Measurements from ENCODE around the gene ATP6AP1. TPM values are rescaled to one million over a fixed set of nuclear protein-coding genes. Genes with fewer than 3 reads are reported as not detected.
A peak's percentile ranks its signal among the peaks of the same experiment; 100 is the strongest.

Gene ATP6AP1
- total and polyA plus RNA-seq, 2 experiments from 2014 or later, result 37.7 to 52.1 TPM

DNA sequence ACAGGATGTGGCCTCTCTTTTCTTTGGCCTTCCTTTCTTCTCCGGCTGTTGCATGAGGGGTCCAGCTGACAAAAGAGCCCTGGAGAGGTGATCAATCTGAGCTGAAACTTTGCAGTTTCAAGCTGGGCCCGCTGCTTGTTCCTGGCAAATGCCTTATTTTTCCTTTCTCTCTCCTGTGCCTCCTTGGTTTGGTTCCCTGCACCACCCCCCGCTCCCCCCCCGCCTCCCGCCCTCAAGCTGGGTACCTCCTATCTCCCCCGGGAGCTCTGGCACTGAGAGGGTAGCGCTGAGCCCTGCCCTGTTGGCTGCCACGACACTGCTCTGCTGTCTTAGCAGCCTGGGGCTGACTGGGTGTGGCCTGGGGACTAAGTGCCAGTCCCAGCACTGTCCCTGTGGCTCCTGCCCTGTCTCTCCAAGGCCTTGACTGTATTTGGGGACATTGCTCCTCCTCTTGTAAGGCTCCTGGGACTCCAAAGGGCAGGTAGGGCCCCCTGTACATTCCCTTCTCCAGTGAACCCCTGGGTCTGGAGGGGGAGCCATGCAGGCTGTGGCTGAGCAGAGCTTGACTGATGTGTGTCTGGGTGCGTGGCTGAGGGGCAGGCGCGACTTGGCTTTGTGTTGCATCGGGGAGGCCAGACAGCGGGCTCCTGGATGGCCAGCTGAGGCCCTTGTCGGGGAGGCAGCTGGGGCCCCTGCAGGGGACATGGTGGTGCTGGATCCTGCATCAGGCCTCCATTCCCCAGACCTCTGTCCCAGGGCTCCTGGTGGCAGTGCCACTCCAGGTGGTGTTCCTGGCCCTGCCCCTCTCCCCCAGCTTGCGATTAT lies 30.7 kb downstream of the ATP6AP1 start:
- ATAC-seq (peak; percentile 47), DNase-seq (ENCODE audit: low spot score) (no peak)
- no peak overlapping the region for H3K27ac ChIP-seq (ENCODE audit: low read depth)
- Mint-ChIP-seq H3K9me3 (no peaks in the 10 kb centered on the region), H3K36me3 (ENCODE audit: low read depth) (peaks cover 13% of the 10 kb centered on the region; the same call in 2 of the 3 replicates), H3K27me3 (ENCODE audit: insufficient read depth, low read depth, poor library complexity) (peaks cover 5% of the 10 kb centered on the region), H3K4me1 (no peaks in the 10 kb centered on the region; the same call in 2 of the 3 replicates), H3K4me3 (peak overlapping the region; percentile 75), H3K27ac (no peak overlapping the region)
- no peaks in the 10 kb centered on the region for H3K9me2 ChIP-seq (ENCODE audit: insufficient read depth)
- H3K36me3 ChIP-seq (ENCODE audit: insufficient read depth), result no peaks in the 10 kb centered on the region
- peak overlapping the region; percentile 59 for H3K4me3 ChIP-seq
- peak overlapping the region; percentile 76 for H3K4me2 ChIP-seq
- H3F3A ChIP-seq (replicated peaks; ENCODE audit: low read depth), result no peaks in the 10 kb centered on the region
- no peaks in the 10 kb centered on the region for H3K4me1 ChIP-seq (ENCODE audit: insufficient read depth)
- H2AFZ ChIP-seq, result no peak overlapping the region
- H3K27me3 ChIP-seq (ENCODE audit: insufficient read depth), result no peaks in the 10 kb centered on the region; the same call in 1 of the 2 replicates
- H4K20me1 ChIP-seq (replicated peaks; ENCODE audit: insufficient read depth), result no peaks in the 10 kb centered on the region
- no peaks in the 10 kb centered on the region for H3K79me2 ChIP-seq (replicated peaks; ENCODE audit: insufficient read depth)
- TF ChIP-seq ZNF114 (CRISPR knock-in tag; IDR thresholded peaks at IDR 0.05), result no peak
- no peak for TF ChIP-seq POLR2AphosphoS5 (IDR thresholded peaks at IDR 0.05; ENCODE audit: low read depth)
- TF ChIP-seq, protein P1, sequence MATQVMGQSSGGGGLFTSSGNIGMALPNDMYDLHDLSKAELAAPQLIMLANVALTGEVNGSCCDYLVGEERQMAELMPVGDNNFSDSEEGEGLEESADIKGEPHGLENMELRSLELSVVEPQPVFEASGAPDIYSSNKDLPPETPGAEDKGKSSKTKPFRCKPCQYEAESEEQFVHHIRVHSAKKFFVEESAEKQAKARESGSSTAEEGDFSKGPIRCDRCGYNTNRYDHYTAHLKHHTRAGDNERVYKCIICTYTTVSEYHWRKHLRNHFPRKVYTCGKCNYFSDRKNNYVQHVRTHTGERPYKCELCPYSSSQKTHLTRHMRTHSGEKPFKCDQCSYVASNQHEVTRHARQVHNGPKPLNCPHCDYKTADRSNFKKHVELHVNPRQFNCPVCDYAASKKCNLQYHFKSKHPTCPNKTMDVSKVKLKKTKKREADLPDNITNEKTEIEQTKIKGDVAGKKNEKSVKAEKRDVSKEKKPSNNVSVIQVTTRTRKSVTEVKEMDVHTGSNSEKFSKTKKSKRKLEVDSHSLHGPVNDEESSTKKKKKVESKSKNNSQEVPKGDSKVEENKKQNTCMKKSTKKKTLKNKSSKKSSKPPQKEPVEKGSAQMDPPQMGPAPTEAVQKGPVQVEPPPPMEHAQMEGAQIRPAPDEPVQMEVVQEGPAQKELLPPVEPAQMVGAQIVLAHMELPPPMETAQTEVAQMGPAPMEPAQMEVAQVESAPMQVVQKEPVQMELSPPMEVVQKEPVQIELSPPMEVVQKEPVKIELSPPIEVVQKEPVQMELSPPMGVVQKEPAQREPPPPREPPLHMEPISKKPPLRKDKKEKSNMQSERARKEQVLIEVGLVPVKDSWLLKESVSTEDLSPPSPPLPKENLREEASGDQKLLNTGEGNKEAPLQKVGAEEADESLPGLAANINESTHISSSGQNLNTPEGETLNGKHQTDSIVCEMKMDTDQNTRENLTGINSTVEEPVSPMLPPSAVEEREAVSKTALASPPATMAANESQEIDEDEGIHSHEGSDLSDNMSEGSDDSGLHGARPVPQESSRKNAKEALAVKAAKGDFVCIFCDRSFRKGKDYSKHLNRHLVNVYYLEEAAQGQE (IDR thresholded peaks at IDR 0.05; ENCODE audit: unreplicated experiment), result no peak
- TF ChIP-seq, protein P2, sequence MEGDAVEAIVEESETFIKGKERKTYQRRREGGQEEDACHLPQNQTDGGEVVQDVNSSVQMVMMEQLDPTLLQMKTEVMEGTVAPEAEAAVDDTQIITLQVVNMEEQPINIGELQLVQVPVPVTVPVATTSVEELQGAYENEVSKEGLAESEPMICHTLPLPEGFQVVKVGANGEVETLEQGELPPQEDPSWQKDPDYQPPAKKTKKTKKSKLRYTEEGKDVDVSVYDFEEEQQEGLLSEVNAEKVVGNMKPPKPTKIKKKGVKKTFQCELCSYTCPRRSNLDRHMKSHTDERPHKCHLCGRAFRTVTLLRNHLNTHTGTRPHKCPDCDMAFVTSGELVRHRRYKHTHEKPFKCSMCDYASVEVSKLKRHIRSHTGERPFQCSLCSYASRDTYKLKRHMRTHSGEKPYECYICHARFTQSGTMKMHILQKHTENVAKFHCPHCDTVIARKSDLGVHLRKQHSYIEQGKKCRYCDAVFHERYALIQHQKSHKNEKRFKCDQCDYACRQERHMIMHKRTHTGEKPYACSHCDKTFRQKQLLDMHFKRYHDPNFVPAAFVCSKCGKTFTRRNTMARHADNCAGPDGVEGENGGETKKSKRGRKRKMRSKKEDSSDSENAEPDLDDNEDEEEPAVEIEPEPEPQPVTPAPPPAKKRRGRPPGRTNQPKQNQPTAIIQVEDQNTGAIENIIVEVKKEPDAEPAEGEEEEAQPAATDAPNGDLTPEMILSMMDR (conservative IDR thresholded peaks at IDR 0.05; ENCODE audit: low read depth in 2 of 2), result no peak
- TF ChIP-seq STAT1 (IDR thresholded peaks at IDR 0.05; ENCODE audit: unreplicated experiment), result no peak
- no peak for TF ChIP-seq CREB1 (CRISPR knock-in tag; IDR thresholded peaks at IDR 0.05; ENCODE audit: low read depth)
- no peak for TF ChIP-seq NANOG (IDR thresholded peaks at IDR 0.05; ENCODE audit: borderline replicate concordance)

DNA sequence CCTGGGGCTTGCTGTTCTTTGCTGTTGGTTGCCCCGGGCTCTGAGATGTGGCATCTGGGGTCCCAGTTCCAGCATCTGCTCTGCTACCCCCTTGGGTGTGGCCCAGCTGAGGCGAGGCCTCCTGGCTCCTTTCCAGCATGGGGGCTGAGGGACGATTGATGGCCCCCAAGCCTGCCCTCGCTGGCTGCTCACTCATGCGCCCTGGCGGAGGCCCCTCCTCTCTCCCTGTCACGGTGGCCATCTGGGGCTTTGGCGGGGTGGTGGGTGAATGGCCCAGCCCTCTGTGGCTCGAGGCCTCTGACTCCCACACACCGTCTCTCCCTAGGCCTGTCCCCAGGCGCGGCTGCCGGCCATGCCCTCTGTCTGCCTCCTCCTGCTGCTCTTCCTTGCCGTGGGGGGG lies 31.4 kb downstream of the ATP6AP1 start:
- H3K27ac ChIP-seq (ENCODE audit: low read depth), result no peak overlapping the region
- no peaks in the 10 kb centered on the region for H3K9me3 Mint-ChIP-seq
- peaks cover 13% of the 10 kb centered on the region; the same call in 2 of the 3 replicates for H3K36me3 Mint-ChIP-seq (ENCODE audit: low read depth)
- H3K27ac Mint-ChIP-seq, result no peak overlapping the region
- H3K4me1 ChIP-seq (ENCODE audit: insufficient read depth), result no peaks in the 10 kb centered on the region
- ATAC-seq (peak; percentile 7), DNase-seq (ENCODE audit: low spot score) (no peak)
- TF ChIP-seq, protein P3, sequence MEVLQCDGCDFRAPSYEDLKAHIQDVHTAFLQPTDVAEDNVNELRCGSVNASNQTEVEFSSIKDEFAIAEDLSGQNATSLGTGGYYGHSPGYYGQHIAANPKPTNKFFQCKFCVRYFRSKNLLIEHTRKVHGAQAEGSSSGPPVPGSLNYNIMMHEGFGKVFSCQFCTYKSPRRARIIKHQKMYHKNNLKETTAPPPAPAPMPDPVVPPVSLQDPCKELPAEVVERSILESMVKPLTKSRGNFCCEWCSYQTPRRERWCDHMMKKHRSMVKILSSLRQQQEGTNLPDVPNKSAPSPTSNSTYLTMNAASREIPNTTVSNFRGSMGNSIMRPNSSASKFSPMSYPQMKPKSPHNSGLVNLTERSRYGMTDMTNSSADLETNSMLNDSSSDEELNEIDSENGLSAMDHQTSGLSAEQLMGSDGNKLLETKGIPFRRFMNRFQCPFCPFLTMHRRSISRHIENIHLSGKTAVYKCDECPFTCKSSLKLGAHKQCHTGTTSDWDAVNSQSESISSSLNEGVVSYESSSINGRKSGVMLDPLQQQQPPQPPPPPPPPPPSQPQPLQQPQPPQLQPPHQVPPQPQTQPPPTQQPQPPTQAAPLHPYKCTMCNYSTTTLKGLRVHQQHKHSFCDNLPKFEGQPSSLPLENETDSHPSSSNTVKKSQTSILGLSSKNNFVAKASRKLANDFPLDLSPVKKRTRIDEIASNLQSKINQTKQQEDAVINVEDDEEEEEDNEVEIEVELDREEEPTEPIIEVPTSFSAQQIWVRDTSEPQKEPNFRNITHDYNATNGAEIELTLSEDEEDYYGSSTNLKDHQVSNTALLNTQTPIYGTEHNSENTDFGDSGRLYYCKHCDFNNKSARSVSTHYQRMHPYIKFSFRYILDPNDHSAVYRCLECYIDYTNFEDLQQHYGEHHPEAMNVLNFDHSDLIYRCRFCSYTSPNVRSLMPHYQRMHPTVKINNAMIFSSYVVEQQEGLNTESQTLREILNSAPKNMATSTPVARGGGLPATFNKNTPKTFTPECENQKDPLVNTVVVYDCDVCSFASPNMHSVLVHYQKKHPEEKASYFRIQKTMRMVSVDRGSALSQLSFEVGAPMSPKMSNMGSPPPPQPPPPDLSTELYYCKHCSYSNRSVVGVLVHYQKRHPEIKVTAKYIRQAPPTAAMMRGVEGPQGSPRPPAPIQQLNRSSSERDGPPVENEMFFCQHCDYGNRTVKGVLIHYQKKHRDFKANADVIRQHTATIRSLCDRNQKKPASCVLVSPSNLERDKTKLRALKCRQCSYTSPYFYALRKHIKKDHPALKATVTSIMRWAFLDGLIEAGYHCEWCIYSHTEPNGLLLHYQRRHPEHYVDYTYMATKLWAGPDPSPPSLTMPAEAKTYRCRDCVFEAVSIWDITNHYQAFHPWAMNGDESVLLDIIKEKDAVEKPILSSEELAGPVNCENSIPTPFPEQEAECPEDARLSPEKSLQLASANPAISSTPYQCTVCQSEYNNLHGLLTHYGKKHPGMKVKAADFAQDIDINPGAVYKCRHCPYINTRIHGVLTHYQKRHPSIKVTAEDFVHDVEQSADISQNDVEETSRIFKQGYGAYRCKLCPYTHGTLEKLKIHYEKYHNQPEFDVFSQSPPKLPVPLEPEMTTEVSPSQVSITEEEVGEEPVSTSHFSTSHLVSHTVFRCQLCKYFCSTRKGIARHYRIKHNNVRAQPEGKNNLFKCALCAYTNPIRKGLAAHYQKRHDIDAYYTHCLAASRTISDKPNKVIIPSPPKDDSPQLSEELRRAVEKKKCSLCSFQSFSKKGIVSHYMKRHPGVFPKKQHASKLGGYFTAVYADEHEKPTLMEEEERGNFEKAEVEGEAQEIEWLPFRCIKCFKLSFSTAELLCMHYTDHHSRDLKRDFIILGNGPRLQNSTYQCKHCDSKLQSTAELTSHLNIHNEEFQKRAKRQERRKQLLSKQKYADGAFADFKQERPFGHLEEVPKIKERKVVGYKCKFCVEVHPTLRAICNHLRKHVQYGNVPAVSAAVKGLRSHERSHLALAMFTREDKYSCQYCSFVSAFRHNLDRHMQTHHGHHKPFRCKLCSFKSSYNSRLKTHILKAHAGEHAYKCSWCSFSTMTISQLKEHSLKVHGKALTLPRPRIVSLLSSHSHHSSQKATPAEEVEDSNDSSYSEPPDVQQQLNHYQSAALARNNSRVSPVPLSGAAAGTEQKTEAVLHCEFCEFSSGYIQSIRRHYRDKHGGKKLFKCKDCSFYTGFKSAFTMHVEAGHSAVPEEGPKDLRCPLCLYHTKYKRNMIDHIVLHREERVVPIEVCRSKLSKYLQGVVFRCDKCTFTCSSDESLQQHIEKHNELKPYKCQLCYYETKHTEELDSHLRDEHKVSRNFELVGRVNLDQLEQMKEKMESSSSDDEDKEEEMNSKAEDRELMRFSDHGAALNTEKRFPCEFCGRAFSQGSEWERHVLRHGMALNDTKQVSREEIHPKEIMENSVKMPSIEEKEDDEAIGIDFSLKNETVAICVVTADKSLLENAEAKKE (CRISPR knock-in tag; IDR thresholded peaks at IDR 0.05), result no peak
- TF ChIP-seq CREB1 (CRISPR knock-in tag; IDR thresholded peaks at IDR 0.05; ENCODE audit: low read depth) (no peak), EZH2phosphoT487 (IDR thresholded peaks at IDR 0.05; ENCODE audit: unreplicated experiment) (no peak)
- no peaks in the 10 kb centered on the region for H3K36me3 ChIP-seq (ENCODE audit: insufficient read depth)
- H3F3A ChIP-seq (replicated peaks; ENCODE audit: low read depth), result no peaks in the 10 kb centered on the region
- no peak overlapping the region for H2AFZ ChIP-seq
- no peaks in the 10 kb centered on the region for H4K20me1 ChIP-seq (replicated peaks; ENCODE audit: insufficient read depth)
- no peak overlapping the region for H3K4me3 Mint-ChIP-seq
- no peaks in the 10 kb centered on the region for H3K9me2 ChIP-seq (ENCODE audit: insufficient read depth)
- H3K4me2 ChIP-seq, result no peak overlapping the region
- H3K79me2 ChIP-seq (replicated peaks; ENCODE audit: insufficient read depth), result no peaks in the 10 kb centered on the region
- H3K27me3 Mint-ChIP-seq (ENCODE audit: insufficient read depth, low read depth, poor library complexity), result peaks cover 5% of the 10 kb centered on the region
- no peak overlapping the region for H3K4me3 ChIP-seq
- H3K4me1 Mint-ChIP-seq, result no peaks in the 10 kb centered on the region; the same call in 2 of the 3 replicates
- H3K27me3 ChIP-seq (ENCODE audit: insufficient read depth), result no peaks in the 10 kb centered on the region; the same call in 1 of the 2 replicates
